HG03432 (cell line): ENCODE results near the gene TRIM40.
"Not testable (repeated sequence)": the region's sequence is repeated elsewhere in the genome, so short reads cannot be mapped to it uniquely, and the experiment has no call there.

Experiments
- ATAC-seq: cut with Tn5 transposase; IDR thresholded peaks from one replicate; pipeline ENCODE4 v1.9.1; 2021; ENCODE audit warnings: mild to moderate bottlenecking, moderate library complexity; ENCODE audit not compliant: unreplicated experiment

TRIM40 gene

GRCh38 chr6:30162265-30163089 is 26.5 kb downstream of the TRIM40 start:
- no peak for ATAC-seq

- no peak for ATAC-seq
Measured at GRCh38 chr6:30163090-30163917, 27.4 kb downstream of the TRIM40 start, which contains the start of gene TRIM15. Gene TRIM15 (plus strand): TSS chr6:30163546. CDS start chr6:30163685, 139 bp downstream.

- ATAC-seq = no peak
Measured at GRCh38 chr6:30163918-30164654, 28.1 kb downstream of the TRIM40 start.

- no peak for ATAC-seq
Measured at GRCh38 chr6:30164714-30165113, 28.8 kb downstream of the TRIM40 start.

- not testable (repeated sequence) for ATAC-seq
Measured at GRCh38 chr6:30165238-30165637, 29.3 kb downstream of the TRIM40 start.

- no peak for ATAC-seq
Measured at GRCh38 chr6:30167101-30167500, 31.2 kb downstream of the TRIM40 start.

- no peak for ATAC-seq
Measured at GRCh38 chr6:30168741-30169140, 32.8 kb downstream of the TRIM40 start.

GRCh38 chr6:30169658-30170614 is 34.0 kb downstream of the TRIM40 start:
- ATAC-seq = no peak

GRCh38 chr6:30171677-30172471 is 35.9 kb downstream of the TRIM40 start:
- ATAC-seq = no peak

- ATAC-seq = no peak
Measured at GRCh38 chr6:30172681-30173080, 36.7 kb downstream of the TRIM40 start.

GRCh38 chr6:30175765-30176164 is 39.8 kb downstream of the TRIM40 start:
- no peak for ATAC-seq

GRCh38 chr6:30178837-30179236 is 42.9 kb downstream of the TRIM40 start:
- no peak for ATAC-seq

GRCh38 chr6:30180145-30180544 is 44.2 kb downstream of the TRIM40 start:
- ATAC-seq = no peak

GRCh38 chr6:30184417-30185031 is 48.6 kb downstream of the TRIM40 start:
- ATAC-seq = no peak

GRCh38 chr6:30185846-30186484 is 50.0 kb downstream of the TRIM40 start:
- ATAC-seq = no peak

GRCh38 chr6:30188541-30188940 is 52.6 kb downstream of the TRIM40 start:
- ATAC-seq = no peak

GRCh38 chr6:30192076-30192475 is 56.1 kb downstream of the TRIM40 start:
- ATAC-seq = no peak
